GM21390 (cell line): Measurements from ENCODE around the gene SANBR.
"Not testable (repeated sequence)": the region's sequence is repeated elsewhere in the genome, so short reads cannot be mapped to it uniquely, and the experiment has no call there.

Experiments
- ATAC-seq: cut with Tn5 transposase; IDR thresholded peaks from one replicate; pipeline ENCODE4 v1.9.1; 2021; ENCODE audit not compliant: unreplicated experiment

SANBR gene

GRCh38 chr2:61065714-61066709 lies at the start of gene SANBR:
TSS of gene SANBR (plus strand) at chr2:61065871. CDS start at chr2:61070351, 4,480 bp downstream.
- ATAC-seq = peak; percentile 96

GRCh38 chr2:61015976-61016375 lies 49.7 kb upstream of the SANBR start:
- no peak for ATAC-seq

GRCh38 chr2:61016392-61017002 lies 49.2 kb upstream of the SANBR start:
- ATAC-seq = peak; percentile 30

- ATAC-seq = peak; percentile 50
Observed at GRCh38 chr2:61017003-61017555, 48.6 kb upstream of the SANBR start.

GRCh38 chr2:61017556-61018317 lies 47.9 kb upstream of the SANBR start, which contains the start of the genes PEX13 and PUS10:
TSS of gene PEX13 (plus strand) at chr2:61017720. CDS start at chr2:61017760, 40 bp downstream.
TSS of gene PUS10 (minus strand) at chr2:61018255. CDS start at chr2:61011890, 6,365 bp downstream.
- ATAC-seq = peak; percentile 75

GRCh38 chr2:61018318-61018755 lies 47.3 kb upstream of the SANBR start:
- ATAC-seq = no peak

- ATAC-seq = no peak
Observed at GRCh38 chr2:61018798-61019197, 46.9 kb upstream of the SANBR start.

GRCh38 chr2:61021228-61021660 lies 44.4 kb upstream of the SANBR start:
- no peak for ATAC-seq

GRCh38 chr2:61023670-61024069 lies 42.0 kb upstream of the SANBR start:
- no peak for ATAC-seq

GRCh38 chr2:61029533-61029932 lies 36.1 kb upstream of the SANBR start:
- ATAC-seq = no peak

GRCh38 chr2:61034592-61034991 lies 31.1 kb upstream of the SANBR start:
- ATAC-seq = not testable (repeated sequence)

GRCh38 chr2:61036643-61037042 lies 29.0 kb upstream of the SANBR start:
- ATAC-seq = not testable (repeated sequence)

- no peak for ATAC-seq
Observed at GRCh38 chr2:61042807-61043206, 22.9 kb upstream of the SANBR start.

- ATAC-seq = peak; percentile 61
Observed at GRCh38 chr2:61044636-61045035, 21.0 kb upstream of the SANBR start.

GRCh38 chr2:61045226-61045625 lies 20.4 kb upstream of the SANBR start:
- no peak for ATAC-seq

- ATAC-seq = no peak
Observed at GRCh38 chr2:61045999-61046398, 19.7 kb upstream of the SANBR start.

GRCh38 chr2:61055557-61055956 lies 10.1 kb upstream of the SANBR start:
- ATAC-seq = no peak

GRCh38 chr2:61057562-61057961 lies 8.1 kb upstream of the SANBR start:
- ATAC-seq = no peak

GRCh38 chr2:61059382-61059781 lies 6.3 kb upstream of the SANBR start:
- no peak for ATAC-seq

- ATAC-seq = no peak
Observed at GRCh38 chr2:61074100-61074499, 8.4 kb downstream of the SANBR start.

- no peak for ATAC-seq
Observed at GRCh38 chr2:61085883-61086282, 20.2 kb downstream of the SANBR start.
